Islet precursor cell (in vitro differentiated cells): ENCODE results near the gene LY6G5C.

Source experiments
- DNase-seq: peaks from one replicate; pipeline ENCODE4 v3.0.0-alpha.2; 2018

Gene LY6G5C

GRCh38 chr6:31680226-31681134, at the start of gene LY6G5C:
Gene LY6G5C (minus strand): TSS chr6:31681067. CDS start chr6:31680373, 694 bp downstream.
- peak; percentile 89 for DNase-seq

GRCh38 chr6:31729979-31730630, 49.2 kb upstream of the LY6G5C start:
- peak; percentile 97 for DNase-seq

- peak; percentile 94 for DNase-seq
These were observed 48.7 kb upstream of the LY6G5C start for GRCh38 chr6:31729515-31729978.

GRCh38 chr6:31728767-31729514, 48.1 kb upstream of the LY6G5C start, which contains the start of gene DDAH2:
Gene DDAH2 (minus strand): TSS chr6:31729299. CDS start chr6:31729161, 138 bp downstream.
- DNase-seq = no peak

- DNase-seq = no peak
These were observed 47.1 kb upstream of the LY6G5C start for GRCh38 chr6:31727717-31728671.

GRCh38 chr6:31727034-31727716, 46.3 kb upstream of the LY6G5C start:
- DNase-seq = no peak

GRCh38 chr6:31725502-31726350, 44.9 kb upstream of the LY6G5C start:
- DNase-seq = no peak

GRCh38 chr6:31723980-31724691, 43.3 kb upstream of the LY6G5C start:
- DNase-seq = no peak

- peak; percentile 42 for DNase-seq
These were observed 42.5 kb upstream of the LY6G5C start, which contains the start of gene MPIG6B for GRCh38 chr6:31723245-31723979. Gene MPIG6B (plus strand): TSS chr6:31723373. CDS start chr6:31723384, 11 bp downstream.

- no peak for DNase-seq
These were observed 41.3 kb upstream of the LY6G5C start for GRCh38 chr6:31722173-31722572.

- peak; percentile 47 for DNase-seq
These were observed 40.6 kb upstream of the LY6G5C start, which contains the start of gene LY6G6C for GRCh38 chr6:31721351-31722020. Gene LY6G6C (minus strand): TSS chr6:31721746. CDS start chr6:31721679, 67 bp downstream.

- peak; percentile 51 for DNase-seq
These were observed 39.4 kb upstream of the LY6G5C start for GRCh38 chr6:31720196-31720770.

GRCh38 chr6:31719001-31719400, 38.1 kb upstream of the LY6G5C start:
- no peak for DNase-seq

GRCh38 chr6:31718265-31718664, 37.4 kb upstream of the LY6G5C start:
- DNase-seq = peak; percentile 79

GRCh38 chr6:31717499-31718222, 36.8 kb upstream of the LY6G5C start:
- DNase-seq = peak; percentile 89

GRCh38 chr6:31715022-31715958, 34.4 kb upstream of the LY6G5C start, which contains the start of gene LY6G6D:
Gene LY6G6D (plus strand): TSS chr6:31715348. CDS start chr6:31715356, 8 bp downstream.
- DNase-seq = no peak
